Fibroblast of skin of back (primary cell): ENCODE data around the gene KATNB1. TPM values are rescaled to one million over a fixed set of nuclear protein-coding genes. Genes with fewer than 3 reads are reported as not detected.

Source experiments
- DNase-seq: peaks from one replicate; pipeline ENCODE4 v3.0.0-alpha.2; 2013
- polyA plus RNA-seq, 2 experiments: library from polyadenylated mRNA; unstranded; fragments of 120-200 nt; gene quantifications; one replicate each; pipeline ENCODE4 v1.2.1, GENCODE V29; 2013; ENCODE audit not compliant: insufficient read length in 2 of 2

The KATNB1 gene
- 19.9 TPM for polyA plus RNA-seq (2013, experiment 1 of 2; ENCODE audit: insufficient read length)
- 11.0 TPM for polyA plus RNA-seq (2013, experiment 2 of 2; ENCODE audit: insufficient read length)

- no peak for DNase-seq
Measured at GRCh38 chr16:57735755-57736418, at the start of gene KATNB1. KATNB1 (plus strand) TSS chr16:57735770; CDS start chr16:57737244, 1,474 bp downstream.

- no peak for DNase-seq
Measured at GRCh38 chr16:57686577-57686976, 49.0 kb upstream of the KATNB1 start.

- DNase-seq = no peak
Measured at GRCh38 chr16:57687363-57687929, 48.1 kb upstream of the KATNB1 start.

- no peak for DNase-seq
Measured at GRCh38 chr16:57688487-57688986, 47.0 kb upstream of the KATNB1 start.

GRCh38 chr16:57688987-57689761 lies 46.4 kb upstream of the KATNB1 start:
- DNase-seq = no peak

GRCh38 chr16:57689762-57690558 lies 45.6 kb upstream of the KATNB1 start:
- DNase-seq = no peak

GRCh38 chr16:57690782-57691471 lies 44.6 kb upstream of the KATNB1 start:
- peak; percentile 21 for DNase-seq

GRCh38 chr16:57692636-57693035 lies 42.9 kb upstream of the KATNB1 start:
- DNase-seq = no peak

- DNase-seq = no peak
Measured at GRCh38 chr16:57693550-57693949, 42.0 kb upstream of the KATNB1 start.

- DNase-seq = no peak
Measured at GRCh38 chr16:57694231-57694724, 41.3 kb upstream of the KATNB1 start.

- peak; percentile 32 for DNase-seq
Measured at GRCh38 chr16:57694725-57695679, 40.6 kb upstream of the KATNB1 start, which contains the start of gene DRC7. DRC7 (plus strand) TSS chr16:57694806; CDS start chr16:57697950, 3,144 bp downstream.

- no peak for DNase-seq
Measured at GRCh38 chr16:57695680-57696069, 39.9 kb upstream of the KATNB1 start.

GRCh38 chr16:57696240-57696639 lies 39.3 kb upstream of the KATNB1 start:
- DNase-seq = no peak

- no peak for DNase-seq
Measured at GRCh38 chr16:57697896-57698537, 37.6 kb upstream of the KATNB1 start.

GRCh38 chr16:57698812-57699405 lies 36.7 kb upstream of the KATNB1 start:
- no peak for DNase-seq

- no peak for DNase-seq
Measured at GRCh38 chr16:57699481-57699880, 36.1 kb upstream of the KATNB1 start.

- DNase-seq = no peak
Measured at GRCh38 chr16:57699899-57700298, 35.7 kb upstream of the KATNB1 start.

- DNase-seq = no peak
Measured at GRCh38 chr16:57700781-57701551, 34.6 kb upstream of the KATNB1 start.
